NCI-H187 (cell line): Measurements from ENCODE around the gene BAZ2B.
"Not testable (repeated sequence)": the region's sequence is repeated elsewhere in the genome, so short reads cannot be mapped to it uniquely, and the experiment has no call there.

Experiments
- DNase-seq, 2 experiments: peaks; one replicate each; lab custom pipeline; 2025; lab: John Stamatoyannopoulos, UW

Gene BAZ2B

DNA sequence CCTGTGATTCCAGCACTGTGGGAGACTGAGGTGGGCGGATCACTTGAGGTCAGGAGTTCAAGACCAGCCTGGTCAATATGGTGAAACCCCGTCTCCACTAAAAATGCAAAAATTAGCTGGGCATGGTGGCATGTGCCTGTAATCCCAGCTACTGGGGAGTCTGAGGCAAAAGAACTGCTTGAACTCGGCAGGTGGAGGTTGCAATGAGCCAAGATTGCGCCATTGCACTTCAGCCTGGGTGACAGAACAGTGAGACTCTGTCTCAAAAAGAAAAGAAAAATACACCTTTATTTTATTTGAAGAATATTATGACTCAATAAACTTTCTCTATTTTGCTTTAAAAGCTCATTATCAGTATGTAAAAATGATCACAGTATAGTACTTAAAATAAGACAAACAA lies 81.1 kb downstream of the BAZ2B start:
- not testable (repeated sequence) for DNase-seq

DNA sequence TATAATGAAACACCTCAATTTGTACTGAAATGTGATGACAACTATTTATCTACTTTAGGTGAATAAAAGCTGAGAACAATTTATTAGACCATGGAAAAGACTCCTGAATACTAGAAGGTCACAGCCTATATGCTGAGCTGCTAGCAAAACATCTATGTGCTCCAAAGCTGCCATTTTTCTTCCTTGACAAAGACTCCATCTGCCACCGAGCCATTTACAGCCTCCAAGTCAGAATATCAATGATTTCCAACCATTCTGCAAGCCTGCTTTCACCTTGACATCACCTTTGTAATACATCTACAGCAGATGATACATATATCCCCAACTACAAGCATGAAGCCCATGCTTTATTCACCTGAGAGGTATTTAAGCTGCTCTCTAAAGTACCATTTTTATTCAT lies 84.9 kb downstream of the BAZ2B start:
- no peak for DNase-seq

DNA sequence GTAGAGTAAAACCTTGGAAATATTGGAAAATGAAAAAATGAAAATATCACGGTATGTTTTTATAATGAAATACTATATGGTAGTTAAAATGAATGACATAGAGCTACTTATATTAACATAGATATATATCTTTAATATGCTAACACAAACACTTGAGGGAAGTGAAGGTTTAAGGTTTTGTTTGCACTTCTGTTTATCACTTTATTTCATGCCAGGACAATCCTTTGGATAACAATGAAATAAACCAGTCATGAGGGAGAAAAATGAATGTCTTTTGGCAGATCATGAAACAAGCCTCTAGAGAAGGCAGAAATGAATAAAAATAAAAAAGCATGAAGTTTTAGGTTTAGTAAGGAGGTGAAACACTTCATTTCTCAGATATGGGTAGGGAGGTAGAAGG lies 89.9 kb downstream of the BAZ2B start:
- DNase-seq, result no peak

DNA sequence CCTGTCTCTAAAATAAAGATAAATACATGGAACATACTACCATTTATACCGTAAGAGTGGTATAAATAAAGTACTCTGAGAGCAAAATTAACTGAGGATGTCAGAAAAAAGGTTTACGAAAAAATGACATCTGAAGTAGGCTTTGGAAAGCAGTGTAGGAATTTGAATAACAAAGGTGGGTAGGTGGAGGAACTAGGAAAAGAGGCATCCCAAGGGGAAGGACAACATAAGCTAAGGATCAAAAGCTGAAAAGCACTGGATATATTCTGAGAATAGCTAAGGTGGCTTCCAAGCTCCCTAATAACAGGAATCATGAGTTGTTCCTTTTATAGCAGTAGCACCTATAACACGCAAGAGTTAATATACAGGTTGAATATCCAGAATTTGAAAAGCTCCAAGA lies 91.3 kb downstream of the BAZ2B start:
- DNase-seq, result no peak

DNA sequence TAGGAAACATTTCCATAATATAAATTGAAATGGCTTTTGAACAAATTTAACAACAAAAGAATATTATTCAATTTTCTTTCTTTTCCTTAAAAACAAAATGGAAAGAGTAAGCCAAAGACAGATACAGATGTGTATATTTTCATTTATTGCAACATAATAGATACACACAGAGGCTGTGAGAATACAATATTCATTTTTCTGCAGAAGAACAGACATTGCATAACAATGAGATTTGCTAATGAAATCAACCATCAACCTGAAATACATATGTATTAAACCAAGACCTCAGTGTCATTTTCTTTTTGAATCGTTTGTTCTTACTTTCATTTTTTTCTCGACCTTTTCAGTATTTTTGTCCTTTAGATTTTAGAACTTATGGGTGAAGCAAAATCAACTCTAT lies 95.1 kb downstream of the BAZ2B start:
- DNase-seq, result no peak

DNA sequence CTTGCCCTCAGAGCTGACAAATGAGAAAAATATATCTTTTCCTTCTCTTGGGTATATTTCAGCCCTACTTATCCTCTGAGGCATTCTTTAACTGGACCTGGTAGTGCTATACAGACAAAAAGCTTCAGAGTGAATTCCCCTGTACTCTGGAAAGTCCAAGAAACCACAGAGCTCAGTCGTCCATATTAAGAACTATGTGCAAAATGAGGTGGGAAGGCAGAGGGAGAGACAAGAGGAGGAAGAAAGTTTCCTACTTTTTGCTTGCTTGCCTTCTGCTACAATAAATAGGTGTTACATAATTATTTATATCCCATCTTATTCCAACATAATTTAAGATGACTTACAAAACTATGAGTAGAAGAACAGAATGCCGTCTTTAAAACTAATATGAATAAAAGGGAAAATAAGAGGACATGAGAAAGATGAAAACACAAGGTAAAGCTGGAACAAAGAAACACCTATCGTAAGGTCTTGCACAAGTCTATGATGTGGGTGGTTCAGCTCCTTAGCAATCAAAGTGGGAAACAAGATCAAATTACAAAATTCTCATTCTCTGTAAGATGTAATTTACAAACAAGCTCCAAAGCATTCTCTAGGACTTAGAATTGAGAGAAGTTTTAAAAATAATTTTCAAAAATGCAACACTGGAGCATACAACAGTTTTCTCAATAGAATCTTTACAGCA lies 97.9 kb downstream of the BAZ2B start:
- no peak for DNase-seq

DNA sequence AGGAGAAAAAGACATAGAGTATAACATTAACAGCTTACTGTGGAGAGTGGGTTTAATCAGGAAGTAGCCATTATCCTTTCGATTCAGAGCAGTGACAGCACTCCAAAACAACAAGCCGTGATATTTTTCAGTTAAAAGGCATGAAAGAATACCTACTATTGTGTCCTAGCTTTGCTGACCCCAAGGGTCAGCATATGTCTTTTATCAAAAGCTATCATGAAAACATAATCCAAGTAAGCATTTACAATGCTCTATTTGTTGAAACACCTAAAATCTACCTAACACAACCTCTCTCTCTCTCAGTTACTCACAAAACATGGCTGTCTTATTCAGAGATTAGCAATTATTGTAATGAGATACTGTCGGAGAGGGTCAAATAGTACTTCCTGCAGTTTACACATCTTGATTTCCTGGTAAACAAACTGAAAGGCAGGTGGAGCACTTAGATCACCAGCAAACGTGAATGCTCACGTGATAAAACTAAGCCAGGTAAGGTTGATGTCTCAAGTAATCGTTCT lies 100.0 kb downstream of the BAZ2B start:
- DNase-seq, result peak in 1 of 2 experiments; percentile 11

DNA sequence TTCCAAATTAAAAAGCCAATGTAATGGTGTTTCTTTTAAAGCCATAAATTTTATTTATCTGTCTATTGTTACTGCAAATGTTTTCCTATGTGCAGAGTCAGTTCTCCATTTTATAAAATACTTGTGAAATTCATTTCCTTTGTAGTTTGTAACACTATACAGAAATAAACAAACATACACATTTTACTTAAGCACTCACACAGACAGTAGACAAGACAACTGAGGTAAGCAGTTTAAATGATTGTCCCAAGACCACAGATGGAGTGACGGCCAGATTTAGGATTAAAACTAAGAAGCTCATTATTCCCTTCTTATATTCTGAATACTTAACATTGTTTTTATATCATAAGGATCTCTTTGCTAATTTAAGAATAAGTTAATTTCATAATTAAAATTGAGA lies 100.9 kb downstream of the BAZ2B start:
- no peak for DNase-seq

DNA sequence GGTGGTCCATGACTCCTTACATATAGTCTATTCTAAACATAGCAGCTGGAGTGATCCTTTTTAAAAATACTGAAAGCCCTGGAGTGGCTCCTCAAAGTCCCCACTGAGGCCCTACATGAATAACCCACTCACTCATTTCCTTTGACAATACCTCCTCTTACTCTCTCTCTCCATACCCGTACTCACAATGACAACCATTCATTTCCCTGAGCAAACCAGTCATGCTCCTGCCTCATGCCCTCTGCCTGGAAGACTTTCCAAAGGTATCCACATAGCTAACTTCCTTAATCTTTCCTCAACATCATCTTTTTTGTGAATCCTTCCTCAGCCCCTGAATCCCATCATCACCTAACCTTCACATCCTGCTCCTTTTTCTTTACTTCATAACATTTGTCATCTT lies 102.6 kb downstream of the BAZ2B start:
- DNase-seq, result no peak

DNA sequence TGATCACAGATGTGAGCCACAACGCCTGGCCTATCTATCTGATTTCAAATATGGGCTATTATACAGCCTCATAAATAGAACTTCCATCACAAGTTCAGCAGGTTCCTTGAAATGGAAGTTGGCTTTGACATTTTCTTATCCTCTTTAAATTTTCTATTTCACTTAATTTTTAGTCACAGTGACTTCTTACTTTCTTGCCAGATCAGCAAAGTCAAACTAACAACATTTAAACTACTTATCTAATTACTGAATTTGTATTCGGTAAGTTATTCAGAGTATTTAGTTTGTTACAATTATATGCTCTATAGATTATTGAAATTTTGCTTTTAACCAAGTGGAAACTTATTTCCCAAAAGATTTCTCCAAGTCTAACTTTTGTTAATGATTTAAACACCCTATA lies 108.2 kb downstream of the BAZ2B start:
- no peak for DNase-seq

DNA sequence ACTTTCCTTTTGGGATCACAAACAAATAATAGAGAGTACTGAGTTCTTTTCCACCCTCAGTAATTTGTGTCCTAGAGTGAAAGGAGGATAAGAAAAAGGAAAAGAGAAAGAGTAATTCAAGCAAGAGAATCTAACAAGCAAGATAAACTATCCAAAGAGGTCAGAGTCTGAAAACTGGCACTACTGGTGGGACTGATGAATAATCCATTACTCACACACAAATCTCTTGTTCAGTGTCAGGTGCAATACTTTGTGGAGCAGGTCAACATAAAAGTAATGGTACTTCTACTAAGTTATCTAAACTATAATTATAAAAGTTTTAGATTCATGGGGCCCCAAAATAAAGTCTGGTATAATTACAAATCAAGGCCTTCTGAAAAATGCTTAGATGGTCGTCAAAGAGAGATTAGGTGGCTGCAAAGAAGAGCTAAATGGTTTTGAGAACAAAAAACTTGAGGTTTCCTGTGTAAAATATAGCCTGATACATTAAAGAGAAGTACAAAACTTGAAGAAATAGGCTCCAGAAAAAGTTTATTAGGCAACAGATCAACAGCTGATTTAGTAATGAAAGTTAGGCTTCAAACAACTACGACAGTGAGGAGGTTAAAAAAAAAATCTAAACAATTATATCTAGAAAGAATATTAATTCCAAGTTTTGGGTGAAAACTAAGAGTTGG lies 109.4 kb downstream of the BAZ2B start:
- no peak for DNase-seq

DNA sequence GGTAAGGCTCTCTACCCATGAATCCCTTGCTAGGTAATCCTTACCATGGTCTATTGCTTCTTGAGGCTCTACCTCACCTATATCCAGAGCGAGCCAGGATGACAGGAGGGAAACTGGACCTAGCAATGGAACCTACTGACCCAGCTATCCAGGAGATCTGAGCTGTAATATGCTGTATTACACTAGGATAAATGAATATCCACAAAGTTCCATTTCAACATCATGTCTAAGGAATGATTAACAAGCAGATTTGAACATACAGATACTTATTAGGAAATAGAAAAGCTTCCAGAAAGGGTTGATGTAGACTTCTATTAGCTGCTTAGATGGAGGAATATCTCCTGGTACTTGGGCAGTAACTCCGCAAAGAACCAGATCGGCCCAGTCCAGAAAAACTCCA lies 110.1 kb downstream of the BAZ2B start:
- DNase-seq, result no peak

DNA sequence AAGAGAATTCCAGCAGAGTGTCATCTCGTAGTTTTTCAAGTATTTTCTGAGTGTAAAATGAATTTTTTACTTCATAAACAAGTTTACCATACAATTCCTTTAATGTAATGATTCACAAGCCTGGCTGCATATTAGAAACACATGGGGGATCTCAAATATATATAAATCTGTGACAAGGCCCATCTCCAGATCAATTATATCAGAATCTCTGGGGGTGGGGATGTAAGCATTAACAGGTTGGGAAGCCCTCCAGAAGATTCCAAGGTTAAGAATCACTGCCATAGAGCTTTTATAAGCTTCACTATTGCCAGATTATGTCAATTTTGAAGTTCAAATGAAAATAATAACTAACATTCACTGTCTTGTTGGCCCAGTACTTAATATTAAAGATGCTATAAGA lies 111.2 kb downstream of the BAZ2B start:
- no peak for DNase-seq

DNA sequence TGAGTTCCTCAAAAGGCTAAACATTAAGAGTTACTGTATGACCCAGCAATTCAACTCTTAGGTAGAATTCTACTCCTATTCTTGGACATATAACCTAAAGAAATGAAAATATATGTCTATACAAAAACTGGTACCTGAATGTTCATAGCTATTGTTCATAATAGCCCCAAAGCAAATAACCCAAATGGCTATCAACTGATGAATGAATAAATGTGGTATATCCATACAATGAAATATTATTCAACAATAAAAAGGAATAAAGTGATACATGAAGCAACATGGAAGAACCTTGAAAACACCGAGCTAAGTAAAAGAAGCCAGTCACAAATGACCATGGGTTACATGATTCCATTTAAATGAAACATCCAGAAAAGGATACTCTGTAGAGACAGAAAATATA lies 114.6 kb downstream of the BAZ2B start:
- DNase-seq, result no peak

DNA sequence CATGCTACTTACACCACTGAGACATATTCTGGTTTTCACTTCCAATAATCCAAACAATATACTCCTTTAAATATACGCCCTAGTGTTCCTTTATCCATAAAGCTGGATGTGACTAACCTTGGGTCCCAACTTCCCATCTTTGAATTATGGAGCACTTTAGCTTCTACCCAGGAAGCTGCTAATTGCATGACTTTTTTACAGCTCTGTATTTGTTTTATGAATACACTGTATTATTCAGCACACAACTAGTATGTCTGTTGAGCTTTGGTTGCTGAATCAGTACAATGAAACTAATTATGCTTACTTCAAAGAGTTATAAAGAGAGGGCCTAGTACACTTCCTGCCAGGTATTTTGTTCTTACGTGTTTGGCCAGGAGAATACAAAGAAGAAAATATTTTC lies 118.5 kb downstream of the BAZ2B start:
- no peak for DNase-seq

DNA sequence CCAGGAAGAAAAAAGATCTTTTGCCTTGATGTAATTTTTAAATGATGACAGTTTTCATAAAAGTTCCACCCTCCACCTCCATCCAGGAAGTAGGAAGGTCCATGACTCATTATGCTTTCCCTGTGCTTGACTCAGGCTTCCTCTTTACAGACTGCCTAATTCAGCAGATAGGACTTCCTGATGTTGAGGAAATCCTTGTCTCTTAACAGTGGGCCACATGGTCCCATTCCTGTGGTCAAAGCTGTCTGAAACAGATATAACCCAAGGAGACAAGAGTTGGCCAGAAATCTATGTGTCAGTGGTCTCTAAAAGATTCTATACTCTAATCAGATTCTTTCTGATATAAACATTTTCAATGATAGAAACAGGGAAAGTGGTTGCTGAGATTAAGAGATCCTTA lies 119.1 kb downstream of the BAZ2B start:
- no peak for DNase-seq

DNA sequence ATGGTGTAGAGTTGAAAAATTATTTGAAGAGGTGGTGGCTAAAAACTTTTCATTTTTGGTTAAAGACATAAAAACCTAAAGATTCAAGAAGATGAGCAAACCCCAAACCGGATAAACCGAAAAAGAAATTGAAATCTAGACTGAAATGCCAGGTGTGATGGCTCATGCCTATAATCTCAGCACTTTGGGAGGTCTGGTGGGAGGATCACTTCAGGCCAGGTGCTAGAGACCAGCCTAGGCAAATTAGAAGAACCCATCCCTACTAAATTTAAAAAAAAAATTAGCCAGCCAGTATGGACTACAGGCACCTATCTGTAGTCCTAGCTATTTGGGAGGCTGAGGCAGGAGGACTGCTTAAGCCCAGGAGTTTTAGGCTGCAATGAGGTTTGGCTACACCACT lies 126.9 kb downstream of the BAZ2B start:
- DNase-seq, result no peak

DNA sequence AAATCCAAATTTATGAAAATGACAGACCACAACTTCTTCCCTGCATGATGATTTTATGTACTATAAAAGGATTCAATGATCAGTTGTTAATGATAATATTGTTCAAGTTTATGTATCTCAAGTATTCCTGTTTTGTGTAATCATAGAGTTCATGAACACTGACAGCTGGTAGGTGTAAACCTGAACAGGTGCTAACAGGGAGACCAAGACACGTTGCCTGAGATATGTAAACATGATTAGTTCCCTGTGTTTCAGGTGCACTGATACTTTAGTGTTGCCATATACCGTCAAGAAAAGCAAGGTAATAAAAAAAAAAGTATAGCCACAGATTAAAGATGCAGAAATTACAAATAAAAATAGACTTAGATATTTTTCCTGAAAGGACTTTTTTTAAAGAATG lies 131.8 kb downstream of the BAZ2B start:
- DNase-seq, result no peak

DNA sequence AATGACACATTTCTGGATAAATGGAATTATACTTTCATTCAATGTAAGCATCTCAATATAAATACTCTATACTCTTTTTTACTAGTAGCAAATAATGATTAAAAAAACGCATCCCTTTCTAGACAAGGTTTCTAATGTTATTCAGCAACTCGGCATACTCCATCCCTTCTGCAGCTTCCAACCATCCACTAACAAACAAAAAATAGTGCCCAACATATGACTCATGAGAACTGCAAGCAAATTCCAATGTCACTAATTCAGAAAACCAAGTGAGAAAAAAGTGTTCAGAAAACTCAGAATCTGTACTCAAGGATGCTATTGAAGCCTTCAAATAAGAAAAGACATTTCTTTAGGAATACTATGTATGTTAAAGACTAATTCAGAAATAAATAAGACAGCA lies 140.0 kb downstream of the BAZ2B start:
- no peak for DNase-seq

DNA sequence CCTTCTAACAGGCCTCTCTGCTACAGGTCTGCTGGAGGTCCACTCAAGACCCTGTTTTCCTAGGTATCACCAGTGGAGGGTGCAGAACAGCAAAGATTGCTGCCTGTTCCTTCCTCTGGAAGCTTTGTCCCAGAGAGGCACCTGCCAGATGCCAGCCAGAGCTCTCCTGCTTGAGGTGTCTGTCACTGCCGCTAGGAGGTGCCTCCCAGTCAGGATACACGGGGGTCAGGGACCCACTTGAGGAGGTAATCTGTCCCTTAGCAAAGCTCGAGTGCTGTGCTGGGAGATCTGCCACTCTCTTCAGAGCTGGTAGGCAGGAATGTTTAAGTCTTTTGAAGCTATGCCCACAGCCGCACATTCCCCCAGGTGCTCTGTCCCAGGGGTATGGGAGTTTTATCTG lies 140.6 kb downstream of the BAZ2B start:
- DNase-seq, result no peak

DNA sequence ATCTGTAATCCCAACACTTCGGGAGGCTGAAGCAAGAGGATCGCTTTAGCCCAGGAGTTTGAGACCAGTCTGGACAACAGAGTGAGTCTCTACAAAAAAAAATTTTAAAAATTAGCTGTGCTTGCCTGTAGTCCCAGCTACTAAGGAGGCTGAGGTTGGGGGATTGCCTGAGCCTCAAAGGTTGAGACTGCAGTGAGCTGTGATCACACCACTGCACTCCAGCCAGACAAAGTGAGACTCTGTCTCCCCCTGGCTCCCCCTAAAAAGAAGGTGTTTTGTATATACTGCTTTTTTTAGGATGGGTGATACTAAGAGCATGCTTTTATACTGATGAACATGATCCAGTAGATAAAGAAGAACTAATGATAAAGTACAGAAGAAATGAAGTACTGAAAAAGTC lies 145.0 kb downstream of the BAZ2B start:
- no peak for DNase-seq

DNA sequence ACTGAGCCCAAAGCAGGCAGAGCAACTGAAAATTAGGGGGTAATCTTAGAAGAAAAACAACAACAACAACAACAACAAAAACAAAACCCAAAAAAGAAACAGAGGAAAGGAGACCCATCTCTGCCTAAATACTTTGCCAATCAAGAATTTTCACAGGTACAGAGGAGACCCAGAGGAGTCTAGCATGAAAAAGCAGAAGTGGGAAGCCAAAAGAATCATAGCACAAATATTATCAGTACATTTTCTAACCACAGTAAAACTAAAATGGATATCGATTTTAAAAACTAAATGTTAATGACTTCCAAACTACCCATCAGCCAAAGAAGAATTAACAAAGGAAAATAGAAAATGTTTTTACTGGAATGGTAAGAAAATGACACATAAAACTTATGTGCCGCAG lies 148.1 kb downstream of the BAZ2B start:
- DNase-seq, result no peak

DNA sequence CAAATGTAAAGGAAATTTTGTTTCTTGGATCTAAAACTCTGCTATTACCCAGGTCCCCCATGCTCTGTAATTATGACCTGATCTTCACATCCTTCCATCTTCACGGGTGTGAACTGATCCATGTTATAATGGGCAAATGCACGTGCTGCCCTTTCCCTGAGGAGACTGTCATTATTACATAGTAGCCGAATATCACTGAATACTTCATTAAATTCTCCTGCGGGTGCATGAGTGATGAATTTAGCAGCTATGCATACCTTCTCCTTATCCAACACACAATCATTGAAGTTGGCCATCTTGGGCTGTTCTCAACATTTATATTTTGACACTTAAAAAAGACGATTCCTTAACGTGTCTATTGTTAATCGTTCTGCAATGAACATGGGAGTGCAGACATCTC lies 153.4 kb downstream of the BAZ2B start:
- DNase-seq, result no peak

DNA sequence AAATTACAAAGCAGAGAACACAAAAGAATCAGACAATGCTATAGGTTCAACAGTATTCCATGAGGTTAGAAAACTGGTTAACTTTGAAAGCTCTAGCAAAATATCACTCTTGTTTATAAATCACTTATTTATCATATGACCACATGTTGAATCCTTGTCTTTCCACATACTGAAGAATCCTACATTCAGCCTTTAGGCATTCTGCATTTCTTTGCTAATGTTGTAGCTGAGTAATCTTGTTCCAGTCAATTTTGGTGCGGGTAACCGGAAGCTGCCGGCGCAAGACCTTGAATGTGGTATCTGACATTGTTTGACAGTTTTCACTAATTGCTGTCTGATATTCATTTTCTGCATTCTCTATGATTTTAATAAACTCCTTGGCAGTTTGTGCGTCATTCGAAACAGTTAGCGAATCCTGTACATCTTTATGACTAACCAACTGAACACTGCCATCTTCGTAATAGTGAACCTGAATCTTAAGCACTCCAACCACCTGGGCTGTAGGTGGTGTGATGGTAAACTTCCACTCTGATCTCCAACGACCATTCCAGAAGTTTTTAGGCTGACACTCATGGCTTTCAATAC lies 154.1 kb downstream of the BAZ2B start:
- no peak for DNase-seq
